Measurements from ENCODE around the gene SDC1.

GRCh38 chr2:20230114-20230425, 5.1 kb upstream of the SDC1 start:
- no peak for TF ChIP-seq POLR2A (IDR thresholded peaks at IDR 0.05)
- TF ChIP-seq CTCF (IDR thresholded peaks at IDR 0.05), result no peak

All from right lobe of liver (tissue), 4 donors.